Fibroblast of the aortic adventitia (primary cell): Measurements from ENCODE around the gene FLAD1. TPM values are rescaled to one million over a fixed set of nuclear protein-coding genes. Genes with fewer than 3 reads are reported as not detected.

Source experiments
- DNase-seq: peaks from one replicate; pipeline ENCODE4 v3.0.0-alpha.2; 2010; ENCODE audit warnings: low read depth
- H3K4me3 ChIP-seq: 2 replicates; pipeline ENCODE4 v1.5.1; 2011; ENCODE audit warnings: low read depth, mild to moderate bottlenecking, control low read depth, low read length, moderate library complexity
- small RNA-seq: library from RNA; depleted of rRNA; stranded (forward); fragments of <200 nt; gene quantifications from one replicate; pipeline ENCODE3, GENCODE V24; 2012
- total RNA-seq: library from RNA; depleted of rRNA; stranded (reverse); fragments of >200 nt; gene quantifications from 2 replicates; pipeline ENCODE4 v1.2.3, GENCODE V29; 2012; ENCODE audit warnings: low replicate concordance
- TF ChIP-seq, protein P1 (sequence below): IDR thresholded peaks from 2 replicates; pipeline ENCODE4 v1.5.1; 2011; ENCODE audit warnings: mild to moderate bottlenecking, low read length, control low read depth, inconsistent platforms; ENCODE audit not compliant: insufficient read depth

Gene FLAD1
- total RNA-seq, 1 donor, result 17.7 TPM

DNA sequence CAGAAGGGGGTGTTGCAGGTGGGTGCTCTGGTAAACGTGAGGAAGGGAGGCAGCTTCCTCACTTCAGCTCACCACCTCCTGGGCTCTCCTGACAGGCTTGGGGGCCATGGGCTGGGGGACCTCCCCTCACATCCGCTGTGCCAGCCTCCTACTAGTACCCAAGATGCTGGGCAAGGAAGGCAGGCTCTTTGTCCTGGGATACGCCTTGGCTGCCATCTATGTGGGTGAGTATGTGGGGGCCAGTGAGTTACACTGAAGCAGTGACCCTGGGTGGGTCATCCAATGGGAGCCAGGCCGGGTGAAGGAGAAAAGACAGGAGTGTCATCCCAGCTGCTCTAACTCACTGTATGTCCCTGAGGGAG lies 56.1 kb downstream of the FLAD1 start:
- H3K4me3 ChIP-seq, result no peak overlapping the region
- TF ChIP-seq, protein P1, sequence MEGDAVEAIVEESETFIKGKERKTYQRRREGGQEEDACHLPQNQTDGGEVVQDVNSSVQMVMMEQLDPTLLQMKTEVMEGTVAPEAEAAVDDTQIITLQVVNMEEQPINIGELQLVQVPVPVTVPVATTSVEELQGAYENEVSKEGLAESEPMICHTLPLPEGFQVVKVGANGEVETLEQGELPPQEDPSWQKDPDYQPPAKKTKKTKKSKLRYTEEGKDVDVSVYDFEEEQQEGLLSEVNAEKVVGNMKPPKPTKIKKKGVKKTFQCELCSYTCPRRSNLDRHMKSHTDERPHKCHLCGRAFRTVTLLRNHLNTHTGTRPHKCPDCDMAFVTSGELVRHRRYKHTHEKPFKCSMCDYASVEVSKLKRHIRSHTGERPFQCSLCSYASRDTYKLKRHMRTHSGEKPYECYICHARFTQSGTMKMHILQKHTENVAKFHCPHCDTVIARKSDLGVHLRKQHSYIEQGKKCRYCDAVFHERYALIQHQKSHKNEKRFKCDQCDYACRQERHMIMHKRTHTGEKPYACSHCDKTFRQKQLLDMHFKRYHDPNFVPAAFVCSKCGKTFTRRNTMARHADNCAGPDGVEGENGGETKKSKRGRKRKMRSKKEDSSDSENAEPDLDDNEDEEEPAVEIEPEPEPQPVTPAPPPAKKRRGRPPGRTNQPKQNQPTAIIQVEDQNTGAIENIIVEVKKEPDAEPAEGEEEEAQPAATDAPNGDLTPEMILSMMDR, result no peak
- no peak for DNase-seq

GRCh38 chr1:155040358-155041093 lies 57.4 kb downstream of the FLAD1 start:
- H3K4me3 ChIP-seq, result no peak overlapping the region
- DNase-seq, result no peak
- TF ChIP-seq, protein P1, result no peak

Small RNA genes within 50 kb of the gene (small RNA-seq; reads per million reads assigned to genes)
- gene MIR4258, result not detected
- not detected for gene RF00017

Other genes starting within 250 kb of the FLAD1 start
- gene KCNN3, start 113.1 kb upstream of the FLAD1 start, total RNA-seq, result 0.09 and 0.25 TPM in 2 replicates
- gene PMVK, start 46.6 kb upstream of the FLAD1 start, total RNA-seq, result 11.7 and 20.7 TPM in 2 replicates
- gene PBXIP1, start 27.2 kb upstream of the FLAD1 start, total RNA-seq, result 36.2 and 122 TPM in 2 replicates
- gene PYGO2, start 21.6 kb upstream of the FLAD1 start, total RNA-seq, result 7.8 and 18.0 TPM in 2 replicates
- gene SHC1, start 12.6 kb upstream of the FLAD1 start, total RNA-seq, result 111 and 167 TPM in 2 replicates
- gene CKS1B, start 8.7 kb upstream of the FLAD1 start, total RNA-seq, result 24.0 and 80.7 TPM in 2 replicates
- not detected in 2 replicates for gene LENEP, start 10.2 kb downstream of the FLAD1 start, total RNA-seq
- 14.0 and 15.4 TPM in 2 replicates for gene ZBTB7B, start 19.5 kb downstream of the FLAD1 start, total RNA-seq
- 0.09 TPM in 1 of 2 replicates, not detected in the other for gene DCST2, start 50.4 kb downstream of the FLAD1 start, total RNA-seq
- gene DCST1, start 50.5 kb downstream of the FLAD1 start, total RNA-seq, result not detected in 2 replicates
- 39.0 and 69.9 TPM in 2 replicates for gene ADAM15, start 68.0 kb downstream of the FLAD1 start, total RNA-seq
- gene EFNA4, start 80.4 kb downstream of the FLAD1 start, total RNA-seq, result 2.4 and 5.3 TPM in 2 replicates
- 0.90 TPM in 1 of 2 replicates, not detected in the other for gene EFNA3, start 95.5 kb downstream of the FLAD1 start, total RNA-seq
- 0.16 and 0.54 TPM in 2 replicates for gene EFNA1, start 144.5 kb downstream of the FLAD1 start, total RNA-seq
- gene SLC50A1, start 152.5 kb downstream of the FLAD1 start, total RNA-seq, result 25.6 and 39.3 TPM in 2 replicates
- gene DPM3, start 157.2 kb downstream of the FLAD1 start, total RNA-seq, result 26.1 and 46.3 TPM in 2 replicates
- 29.8 and 100 TPM in 2 replicates for gene KRTCAP2, start 190.0 kb downstream of the FLAD1 start, total RNA-seq
- gene TRIM46, start 190.5 kb downstream of the FLAD1 start, total RNA-seq, result 5.2 and 13.2 TPM in 2 replicates
- 29.3 and 41.1 TPM in 2 replicates for gene THBS3, start 224.6 kb downstream of the FLAD1 start, total RNA-seq
- gene MTX1, start 225.4 kb downstream of the FLAD1 start, total RNA-seq, result 13.7 and 26.1 TPM in 2 replicates